HepG2 (cell line): Measurements from ENCODE around the gene MGMT. TPM values are rescaled to one million over a fixed set of nuclear protein-coding genes. Genes with fewer than 3 reads are reported as not detected.

Source experiments
- ATAC-seq: fragments of 200-7000 bp; cut with Tn5 transposase; 3 replicates; pipeline ENCODE4 v1.9.1; 2020; ENCODE audit warnings: mild to moderate bottlenecking, moderate library complexity
- BruUV-seq: library from RNA; stranded (reverse); fragments of 400-500 nt; replicated peaks from 2 replicates; lab custom pipeline; 2021; lab: Mats Ljungman, UMichigan
- CTCF ChIA-PET: fragments of 300-600 bp; formaldehyde crosslinking; extraction: SDS; loops from one replicate; lab custom pipeline; 2021; ENCODE audit warnings: low total read pairs, inconsistent platforms, low intra/inter-chr PET ratio; lab: Yijun Ruan, JAX
- POLR2A ChIA-PET: fragments of 350-600 bp; sonication (Branson Sonifier 250); formaldehyde crosslinking; loops from one replicate; lab custom pipeline; 2020; ENCODE audit warnings: antibody characterized with exemption, inconsistent platforms; lab: Yijun Ruan, JAX
- DNase-seq: peaks from one replicate; pipeline ENCODE4 v3.0.0-alpha.2; 2015; ENCODE audit warnings: low spot score
- FAIRE-seq: peaks from 3 replicates; lab custom pipeline; 2011; peaks lifted over from hg19 to GRCh38; lab: Jason Lieb, UNC
- H2AFZ ChIP-seq: one replicate; pipeline ENCODE4 v1.6.1; 2011; ENCODE audit warnings: low read length, inconsistent platforms
- H3K27ac ChIP-seq: fragments of 300-600 bp; 3 replicates; pipeline ENCODE4 v1.8.0; 2011; ENCODE audit warnings: mixed run types, mild to moderate bottlenecking, mixed read lengths, low read length, inconsistent platforms; ENCODE audit not compliant: insufficient read depth; ENCODE audit errors: extremely low read length
- H3K27me3 ChIP-seq, 2 experiments: fragments of 200-600 bp in 1 of 2; 2 replicates in 1 of 2; 3 replicates in 1 of 2; pipeline versions ENCODE4 v1.6.0 to v1.8.0; 2011; ENCODE audit warnings: low read length in 2 of 2, mild to moderate bottlenecking in 2 of 2, moderate library complexity in 2 of 2, inconsistent platforms in 1 of 2; ENCODE audit not compliant: insufficient read depth in 2 of 2, control insufficient read depth in 1 of 2
- H3K36me3 ChIP-seq, 2 experiments: fragments of 200-600 bp in 1 of 2; replicated peaks in 1 of 2; 2 replicates in 1 of 2; 3 replicates in 1 of 2; pipeline versions ENCODE4 v1.5.1 to v1.8.0; 2011; ENCODE audit warnings: low read length in 2 of 2, inconsistent platforms in 1 of 2; ENCODE audit not compliant: insufficient read depth in 2 of 2, control insufficient read depth in 1 of 2
- H3K4me1 ChIP-seq: 2 replicates; pipeline ENCODE4 v1.5.1; 2012; ENCODE audit warnings: low read length, inconsistent platforms; ENCODE audit not compliant: insufficient read depth
- H3K4me2 ChIP-seq: 2 replicates; pipeline ENCODE4 v1.6.0; 2011; ENCODE audit warnings: low read depth, low read length, inconsistent platforms
- H3K4me3 ChIP-seq, 3 experiments: fragments of 200-600 bp in 1 of 3; sonication (generic), shearing (Covaris generic) in 1 of 3; replicated peaks in 1 of 3; 2 replicates each; pipeline ENCODE4 v1.5.1; 2011 to 2016; ENCODE audit warnings: low read length in 3 of 3, inconsistent platforms in 2 of 3, low read depth in 2 of 3, mild to moderate bottlenecking in 2 of 3, control low read depth in 1 of 3, mixed read lengths in 1 of 3; ENCODE audit not compliant: insufficient read depth in 1 of 3
- H3K79me2 ChIP-seq: one replicate; pipeline ENCODE4 v1.6.1; 2011; ENCODE audit warnings: low read length, inconsistent platforms; ENCODE audit not compliant: insufficient read depth
- H3K9ac ChIP-seq: 2 replicates; pipeline ENCODE4 v1.6.0; 2011; ENCODE audit warnings: mild to moderate bottlenecking, low read depth, low read length, inconsistent platforms; ENCODE audit not compliant: insufficient read depth
- H3K9me3 ChIP-seq: 2 replicates; pipeline ENCODE4 v1.5.1; 2012; ENCODE audit warnings: mild to moderate bottlenecking, low read length
- H4K20me1 ChIP-seq: 2 replicates; pipeline ENCODE4 v1.6.0; 2011; ENCODE audit warnings: inconsistent platforms, mild to moderate bottlenecking, low read length, moderate library complexity; ENCODE audit not compliant: insufficient read depth
- EHMT2 ChIP-seq: fragments of 200-600 bp; sonication (generic); IDR thresholded peaks from 2 replicates; pipeline ENCODE4 v1.7.0; 2017; ENCODE audit warnings: antibody characterized with exemption, low read depth, low read length, borderline replicate concordance
- HNRNPUL1 ChIP-seq: fragments of 200-400 bp; formaldehyde crosslinking; IDR thresholded peaks from 2 replicates; pipeline ENCODE4 v1.6.1; 2017; ENCODE audit warnings: low read depth, mild to moderate bottlenecking, low read length, moderate library complexity
- IKZF1 ChIP-seq: fragments of 450-650 bp; IDR thresholded peaks from 2 replicates; pipeline ENCODE4 v1.7.1; 2016
- KDM2A ChIP-seq: sonication (generic); formaldehyde crosslinking; IDR thresholded peaks from 2 replicates; pipeline ENCODE4 v1.4.0; 2020; ENCODE audit warnings: low read depth, missing genetic modification reagents, borderline replicate concordance
- KLF13 ChIP-seq: sonication (generic); formaldehyde crosslinking; IDR thresholded peaks from 2 replicates; pipeline ENCODE4 v1.4.0; 2020; ENCODE audit warnings: mild to moderate bottlenecking, missing genetic modification reagents
- NFYC ChIP-seq: IDR thresholded peaks from 2 replicates; pipeline ENCODE4 v1.6.1; 2016; ENCODE audit warnings: missing genetic modification reagents, missing compliant biosample characterization
- RORA ChIP-seq: sonication (generic); formaldehyde crosslinking; IDR thresholded peaks from 2 replicates; pipeline ENCODE4 v1.5.0; 2020; ENCODE audit warnings: mild to moderate bottlenecking, missing genetic modification reagents, moderate library complexity
- SNRNP70 ChIP-seq: fragments of 200-400 bp; formaldehyde crosslinking; IDR thresholded peaks from 2 replicates; pipeline ENCODE4 v1.6.1; 2017; ENCODE audit warnings: mild to moderate bottlenecking, low read depth, low read length, moderate library complexity
- ZFP36 ChIP-seq: fragments of 150-350 bp; IDR thresholded peaks from 2 replicates; pipeline ENCODE4 v1.6.1; 2018; ENCODE audit warnings: borderline replicate concordance, low read length, low read depth; ENCODE audit not compliant: partially characterized antibody
- ZFP36L2 ChIP-seq: sonication (generic); formaldehyde crosslinking; IDR thresholded peaks from 2 replicates; pipeline ENCODE4 v1.4.0; 2020; ENCODE audit warnings: missing genetic modification reagents
- ZNF616 ChIP-seq: sonication (generic); formaldehyde crosslinking; IDR thresholded peaks from 2 replicates; pipeline ENCODE4 v1.5.0; 2020; ENCODE audit warnings: low read depth, mild to moderate bottlenecking, missing genetic modification reagents
- WGBS: methylation state at CpG from one replicate; pipeline ENCODE4 v1.1.6; 2017; ENCODE audit warnings: low lambda C conversion rate; 5-methylcytosine and 5-hydroxymethylcytosine counted together
- in situ Hi-C: cut with HindIII; loops from 2 replicates; pipeline ENCODE4 v1.10.0; 2017; ENCODE audit warnings: low pct_unique_long_range_greater_than_20kb; ENCODE audit not compliant: extremely low pct_ligation_motif_present
- intact Hi-C: fragments of 100-400 bp; cut with micrococcal nuclease; formaldehyde crosslinking; loops from one replicate; pipeline ENCODE4 v1.10.0; 2022; ENCODE audit not compliant: unreplicated experiment
- polyA plus RNA-seq, 8 experiments: library from polyadenylated mRNA; depleted of rRNA in 3 of 8; stranded (reverse) in 7 of 8; unstranded in 1 of 8; fragments of >200 nt; fragmentation: Illumina TruSeq in 4 of 8; extraction: Trizol in 4 of 8; gene quantifications; 2 replicates each; pipeline versions ENCODE4 v1.2.1 to v1.2.3, GENCODE V29; 2011 to 2016; ENCODE audit warnings: low read depth in 4 of 8, missing spikeins in 1 of 8, mixed read lengths in 1 of 8; ENCODE audit not compliant: insufficient read depth in 1 of 8
- total RNA-seq, 5 experiments: library from RNA; depleted of rRNA; stranded (reverse); fragments of >200 nt; fragmentation: Illumina TruSeq; extraction: Trizol; gene quantifications; 2 replicates each; pipeline ENCODE4 v1.2.3, GENCODE V29; 2016; ENCODE audit warnings: low read depth in 1 of 5
- TF ChIP-seq, protein P1 (sequence below): sonication (generic); formaldehyde crosslinking; IDR thresholded peaks from 2 replicates; pipeline ENCODE4 v1.4.0; 2020; ENCODE audit warnings: missing genetic modification reagents, mild to moderate bottlenecking, borderline replicate concordance
- TF ChIP-seq, protein P2 (sequence below): sonication (generic); formaldehyde crosslinking; IDR thresholded peaks from 2 replicates; pipeline ENCODE4 v1.4.0; 2020; ENCODE audit warnings: missing genetic modification reagents; ENCODE audit errors: not compliant biosample characterization
- TF ChIP-seq, protein P3 (sequence below): sonication (generic); formaldehyde crosslinking; IDR thresholded peaks from 2 replicates; pipeline ENCODE4 v1.5.0; 2020; ENCODE audit warnings: missing genetic modification reagents

The MGMT gene
- total and polyA plus RNA-seq, 2 of the 13 experiments (the other 11 are each of a cell fraction or from before 2014, with no cell fraction given) = 12.0 to 19.5 TPM

DNA sequence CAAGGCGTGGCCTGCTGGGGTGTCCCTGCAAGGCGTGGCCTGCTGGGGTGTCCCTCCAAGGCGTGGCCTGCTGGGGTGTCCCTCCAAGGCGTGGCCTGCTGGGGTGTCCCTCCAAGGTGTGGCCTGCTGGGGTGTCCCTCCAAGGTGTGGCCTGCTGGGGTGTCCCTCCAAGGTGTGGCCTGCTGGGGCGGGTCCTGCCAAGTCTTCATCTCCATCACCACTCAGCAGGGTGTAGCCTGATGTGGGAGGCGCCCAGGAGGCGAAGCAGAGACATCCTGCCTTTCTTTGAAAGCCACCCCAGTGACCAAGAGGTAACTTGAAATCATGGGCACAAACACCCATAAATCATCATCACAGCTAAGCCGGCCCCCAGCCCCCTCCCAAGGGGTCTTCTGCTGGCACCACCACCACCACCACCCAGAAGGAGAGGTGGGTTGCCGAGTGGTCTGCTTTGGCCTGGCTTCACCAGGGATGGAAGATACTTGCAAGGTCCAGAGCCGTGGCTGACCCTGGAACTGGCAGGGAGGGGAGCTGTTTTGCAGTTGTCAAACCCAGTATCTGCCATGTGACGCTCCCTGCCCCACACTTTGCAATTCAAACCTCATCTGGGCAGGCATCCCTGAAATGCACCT is 306.4 kb downstream of the MGMT start:
- ATAC-seq = no peak
- intact Hi-C loops (no loop called here), in situ Hi-C loops (no loop called here)
- H3K27me3 ChIP-seq = no peaks in the 10 kb centered on the region
- no peaks in the 10 kb centered on the region for H3K9me3 ChIP-seq
- no TSS peak for BruUV-seq
- no peak overlapping the region for H3K4me3 ChIP-seq
- WGBS = 58% methylated on average over 4 of the region's 11 CpGs
- POLR2A ChIA-PET = no interaction called here
- no peak for FAIRE-seq
- no peaks in the 10 kb centered on the region for H3K4me1 ChIP-seq
- no peaks in the 10 kb centered on the region for H4K20me1 ChIP-seq
- H3K27ac ChIP-seq = no peak overlapping the region
- TF ChIP-seq ZFP36 (no peak), KDM2A (CRISPR knock-in tag) (no peak), ZNF616 (no peak), SNRNP70 (no peak), ZFP36L2 (CRISPR knock-in tag) (no peak), RORA (no peak), EHMT2 (no peak), NFYC (no peak), KLF13 (no peak), IKZF1 (no peak), HNRNPUL1 (no peak)
- TF ChIP-seq, protein P1, sequence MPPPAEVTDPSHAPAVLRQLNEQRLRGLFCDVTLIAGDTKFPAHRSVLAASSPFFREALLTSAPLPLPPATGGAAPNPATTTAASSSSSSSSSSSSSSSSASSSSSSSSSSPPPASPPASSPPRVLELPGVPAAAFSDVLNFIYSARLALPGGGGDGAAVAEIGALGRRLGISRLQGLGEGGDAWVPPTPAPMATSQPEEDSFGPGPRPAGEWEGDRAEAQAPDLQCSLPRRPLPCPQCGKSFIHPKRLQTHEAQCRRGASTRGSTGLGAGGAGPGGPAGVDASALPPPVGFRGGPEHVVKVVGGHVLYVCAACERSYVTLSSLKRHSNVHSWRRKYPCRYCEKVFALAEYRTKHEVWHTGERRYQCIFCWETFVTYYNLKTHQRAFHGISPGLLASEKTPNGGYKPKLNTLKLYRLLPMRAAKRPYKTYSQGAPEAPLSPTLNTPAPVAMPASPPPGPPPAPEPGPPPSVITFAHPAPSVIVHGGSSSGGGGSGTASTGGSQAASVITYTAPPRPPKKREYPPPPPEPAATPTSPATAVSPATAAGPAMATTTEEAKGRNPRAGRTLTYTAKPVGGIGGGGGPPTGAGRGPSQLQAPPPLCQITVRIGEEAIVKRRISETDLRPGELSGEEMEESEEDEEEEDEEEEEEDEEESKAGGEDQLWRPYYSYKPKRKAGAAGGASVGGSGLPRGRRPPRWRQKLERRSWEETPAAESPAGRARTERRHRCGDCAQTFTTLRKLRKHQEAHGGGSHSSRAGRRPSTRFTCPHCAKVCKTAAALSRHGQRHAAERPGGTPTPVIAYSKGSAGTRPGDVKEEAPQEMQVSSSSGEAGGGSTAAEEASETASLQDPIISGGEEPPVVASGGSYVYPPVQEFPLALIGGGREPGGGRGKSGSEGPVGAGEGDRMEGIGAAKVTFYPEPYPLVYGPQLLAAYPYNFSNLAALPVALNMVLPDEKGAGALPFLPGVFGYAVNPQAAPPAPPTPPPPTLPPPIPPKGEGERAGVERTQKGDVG = no peak
- TF ChIP-seq, protein P2, sequence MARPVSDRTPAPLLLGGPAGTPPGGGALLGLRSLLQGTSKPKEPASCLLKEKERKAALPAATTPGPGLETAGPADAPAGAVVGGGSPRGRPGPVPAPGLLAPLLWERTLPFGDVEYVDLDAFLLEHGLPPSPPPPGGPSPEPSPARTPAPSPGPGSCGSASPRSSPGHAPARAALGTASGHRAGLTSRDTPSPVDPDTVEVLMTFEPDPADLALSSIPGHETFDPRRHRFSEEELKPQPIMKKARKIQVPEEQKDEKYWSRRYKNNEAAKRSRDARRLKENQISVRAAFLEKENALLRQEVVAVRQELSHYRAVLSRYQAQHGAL (CRISPR knock-in tag) = no peak
- TF ChIP-seq, protein P3, sequence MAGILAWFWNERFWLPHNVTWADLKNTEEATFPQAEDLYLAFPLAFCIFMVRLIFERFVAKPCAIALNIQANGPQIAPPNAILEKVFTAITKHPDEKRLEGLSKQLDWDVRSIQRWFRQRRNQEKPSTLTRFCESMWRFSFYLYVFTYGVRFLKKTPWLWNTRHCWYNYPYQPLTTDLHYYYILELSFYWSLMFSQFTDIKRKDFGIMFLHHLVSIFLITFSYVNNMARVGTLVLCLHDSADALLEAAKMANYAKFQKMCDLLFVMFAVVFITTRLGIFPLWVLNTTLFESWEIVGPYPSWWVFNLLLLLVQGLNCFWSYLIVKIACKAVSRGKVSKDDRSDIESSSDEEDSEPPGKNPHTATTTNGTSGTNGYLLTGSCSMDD (CRISPR knock-in tag) = no peak
- no peak overlapping the region for H2AFZ ChIP-seq
- H3K79me2 ChIP-seq = no peaks in the 10 kb centered on the region
- no peaks in the 10 kb centered on the region for H3K36me3 ChIP-seq
- no peak overlapping the region for H3K4me2 ChIP-seq
- H3K9ac ChIP-seq = no peak overlapping the region
- CTCF ChIA-PET = no interaction called here
- DNase-seq = no peak
